NOMO-1 treated with dmso at 0.1 percent for 144 hours (cell line): ENCODE measurements around the gene REG1B.
"Not testable (repeated sequence)": the region's sequence is repeated elsewhere in the genome, so short reads cannot be mapped to it uniquely, and the experiment has no call there.

Experiments
- DNase-seq: peaks from one replicate; lab custom pipeline; 2025; ENCODE audit not compliant: unreplicated experiment; lab: John Stamatoyannopoulos, UW

REG1B gene

DNA sequence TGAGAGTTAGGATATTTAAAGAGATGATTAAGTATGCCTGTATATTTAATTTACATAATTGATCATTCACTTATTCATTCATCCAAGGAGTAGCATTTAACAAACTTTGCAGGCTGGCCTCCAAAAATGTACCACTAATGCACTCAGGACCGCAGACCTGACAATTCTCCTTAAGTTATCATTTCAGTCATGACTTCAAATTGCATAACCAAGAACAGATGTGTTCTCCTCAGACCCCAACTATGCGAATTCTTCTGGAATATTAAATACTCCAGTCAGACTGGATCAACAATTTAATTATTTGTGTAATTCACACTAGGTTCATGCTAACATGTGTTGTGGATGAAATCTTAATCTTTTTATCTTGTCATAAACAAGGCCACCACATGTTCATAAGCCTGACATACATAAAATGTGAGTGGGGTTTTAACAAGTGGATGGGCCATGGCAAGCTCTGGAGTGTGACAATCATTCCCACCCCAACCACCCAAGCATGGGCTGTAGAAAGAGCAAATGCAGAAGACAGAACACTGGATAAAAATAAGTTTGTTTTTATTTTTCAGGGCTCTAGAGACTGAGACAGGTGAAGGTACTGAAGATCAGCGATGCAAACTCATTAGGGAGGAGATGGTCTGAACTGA, 3.2 kb downstream of the REG1B start:
- no peak for DNase-seq

DNA sequence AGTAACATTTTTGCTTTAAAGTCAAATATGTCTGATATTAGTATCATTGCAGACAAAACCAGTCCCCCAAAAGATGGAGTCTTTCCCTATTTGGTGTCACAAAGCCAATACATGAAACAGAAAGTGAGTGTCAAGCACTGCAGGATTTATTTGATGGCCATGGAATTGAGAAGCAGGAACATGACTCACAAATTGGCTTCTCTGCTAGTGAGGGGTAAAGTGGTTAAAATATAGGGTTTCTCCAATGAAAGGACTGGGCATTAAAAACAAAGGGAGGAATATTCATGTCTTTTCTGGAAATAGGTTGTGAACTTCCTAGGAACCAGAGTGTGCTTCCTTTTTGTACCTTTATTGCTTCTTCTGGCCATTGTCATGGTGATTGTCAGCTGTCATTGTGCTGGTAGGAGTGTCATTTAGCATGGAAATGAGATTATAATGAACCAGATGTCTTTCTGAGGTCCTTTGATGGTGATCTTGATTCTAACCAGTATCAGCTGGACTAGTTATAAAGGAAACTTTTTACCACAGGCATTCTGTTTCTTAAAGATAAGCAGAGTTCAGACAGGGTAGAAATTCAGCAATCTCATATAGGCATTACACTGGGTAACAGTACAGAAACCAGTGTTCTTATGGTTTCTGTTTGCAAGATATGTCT, 4.1 kb downstream of the REG1B start:
- no peak for DNase-seq

DNA sequence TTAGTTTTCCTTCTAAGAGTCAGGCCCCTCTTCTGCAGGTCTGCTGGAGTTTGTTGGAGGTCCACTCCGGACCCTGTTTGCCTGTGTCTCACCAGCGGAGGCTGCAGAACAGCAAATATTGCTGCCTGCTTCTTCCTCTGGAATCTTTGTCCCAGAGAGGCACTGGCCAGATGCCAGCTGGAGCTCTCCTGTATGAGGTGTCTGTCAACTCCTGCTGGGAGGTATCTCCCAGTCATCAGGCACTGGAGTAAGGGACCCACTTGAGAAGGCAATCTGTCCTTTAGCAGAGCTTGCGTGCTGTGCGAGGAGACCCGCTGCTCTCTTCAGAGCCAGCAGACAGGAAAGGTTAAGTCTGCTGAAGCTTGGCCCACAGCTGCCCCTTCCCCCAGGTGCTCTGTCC, 4.8 kb downstream of the REG1B start:
- no peak for DNase-seq

DNA sequence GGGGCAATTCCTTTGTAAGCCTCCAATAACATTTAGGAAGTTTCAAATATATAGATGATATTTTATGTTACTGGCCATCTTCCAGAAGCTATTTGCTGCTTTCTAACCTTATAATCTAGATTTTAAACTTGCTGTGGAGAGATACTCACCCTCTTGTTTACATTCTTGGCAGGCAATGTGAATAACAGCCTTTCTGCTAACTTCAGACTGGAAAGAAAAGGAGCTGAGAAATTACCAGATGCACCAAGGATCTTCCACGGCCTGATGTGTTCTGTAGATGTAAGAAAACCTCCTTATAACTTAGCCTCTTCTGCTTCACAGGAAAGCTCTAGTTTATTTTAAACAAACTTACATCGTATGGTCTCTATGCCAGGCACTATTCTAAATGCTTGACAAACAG, 16.7 kb downstream of the REG1B start:
- no peak for DNase-seq

DNA sequence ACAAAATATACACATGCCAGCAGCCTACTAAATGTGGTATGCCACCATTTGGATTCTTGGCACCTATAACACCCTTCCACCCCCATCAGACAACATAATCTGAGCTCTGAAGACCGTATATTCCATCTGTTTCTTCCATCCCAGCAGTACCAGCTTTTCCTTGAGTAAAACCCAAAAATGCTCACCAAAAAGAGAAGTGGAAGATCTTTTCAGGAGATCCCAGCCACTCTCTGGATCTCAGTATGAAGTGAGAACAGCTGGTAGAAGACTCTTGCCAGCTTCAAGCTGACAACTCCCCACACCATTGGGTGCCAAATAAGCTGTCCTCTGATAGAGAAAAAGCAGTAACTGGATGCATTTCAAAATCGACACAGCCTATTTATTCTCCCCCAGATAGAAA, 22.6 kb downstream of the REG1B start:
- no peak for DNase-seq

DNA sequence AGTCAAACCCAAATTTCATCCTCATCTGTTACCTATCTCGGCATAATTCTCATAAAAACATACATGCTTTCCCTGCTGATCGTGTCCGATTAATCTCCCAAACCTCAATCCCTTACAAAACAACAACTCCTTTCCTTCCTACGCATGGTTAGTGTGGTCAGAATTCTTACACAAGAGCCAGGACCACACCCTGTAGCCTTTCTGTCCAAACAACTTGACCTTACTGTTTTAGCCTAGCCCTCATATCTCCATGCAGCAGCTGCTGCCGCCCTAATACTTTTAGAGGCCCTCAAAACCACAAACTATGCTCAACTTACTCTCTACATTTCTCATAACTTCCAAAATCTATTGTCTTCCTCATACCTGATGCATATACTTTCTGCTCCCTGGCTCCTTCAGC, 33.0 kb downstream of the REG1B start:
- DNase-seq, result not testable (repeated sequence)

DNA sequence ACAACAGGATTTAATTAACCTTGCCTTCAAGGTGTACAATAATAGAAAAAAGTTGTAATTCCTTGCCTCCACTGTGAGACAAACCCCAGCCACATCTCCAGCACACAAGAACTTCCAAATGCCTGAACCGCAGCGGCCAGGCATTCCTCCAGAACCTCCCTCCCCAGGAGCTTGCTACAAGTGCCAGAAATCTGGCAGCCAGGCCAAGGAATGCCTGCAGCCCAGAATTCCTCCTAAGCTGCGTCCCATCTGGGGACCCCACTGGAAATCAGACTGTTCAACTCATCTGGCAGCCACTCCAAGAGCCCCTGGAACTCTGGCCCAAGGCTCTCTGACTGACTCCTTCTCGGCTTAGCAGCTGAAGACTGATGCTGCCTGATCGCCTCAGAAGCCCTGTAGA, 34.3 kb downstream of the REG1B start:
- not testable (repeated sequence) for DNase-seq

DNA sequence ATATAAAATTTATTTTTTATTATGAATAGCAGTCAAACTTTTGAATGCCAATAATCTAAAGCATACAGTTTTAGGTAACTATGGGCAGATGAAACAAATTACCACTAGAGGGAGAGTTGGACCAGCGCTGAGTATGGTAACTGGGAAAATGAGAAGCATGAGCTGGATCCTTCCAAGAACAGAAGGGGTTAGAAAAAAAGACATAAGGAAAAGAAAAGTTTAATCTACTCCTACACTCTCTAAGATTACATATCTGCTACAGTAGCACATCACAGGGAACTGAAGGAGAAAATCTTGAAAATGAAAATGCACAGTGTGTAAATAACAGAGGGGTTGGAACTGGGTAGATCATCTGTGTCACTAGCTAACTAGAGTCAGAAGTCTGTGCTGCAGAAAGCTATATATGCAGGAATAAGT, 46.8 kb downstream of the REG1B start:
- DNase-seq, result no peak

DNA sequence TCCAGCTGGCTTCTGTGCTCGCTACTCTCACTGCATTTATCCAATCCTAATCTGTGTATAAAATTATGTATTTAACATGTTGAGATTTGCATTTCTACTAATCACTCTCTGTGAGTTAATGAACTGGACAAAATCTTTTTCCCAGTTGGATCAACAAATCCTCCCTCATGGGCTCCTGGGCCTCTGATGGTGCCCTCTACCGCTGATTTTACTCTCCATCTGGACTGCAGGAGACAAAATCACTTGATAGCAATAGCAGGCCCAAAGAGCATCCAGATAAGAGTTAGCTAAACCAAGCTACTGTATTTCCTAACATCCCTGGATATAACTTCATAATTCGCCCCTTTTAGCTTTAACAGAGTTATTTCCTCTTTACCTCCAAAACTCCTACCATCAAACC, 47.8 kb downstream of the REG1B start:
- DNase-seq, result no peak
